Ascending aorta (tissue), 2 donors: ENCODE results near the gene FOXL3. TPM values are rescaled to one million over a fixed set of nuclear protein-coding genes. Genes with fewer than 3 reads are reported as not detected.

Experiments used
- DNase-seq, 2 donors: peaks; one replicate each; pipeline ENCODE4 v3.0.0-alpha.2; 2019; ENCODE audit warnings: low spot score in 2 of 2
- H3K27ac ChIP-seq, 2 donors: fragments of 200-600 bp; sonication (generic); one replicate each; pipeline ENCODE4 v1.5.1; 2016 to 2017; ENCODE audit warnings: mild to moderate bottlenecking in 1 of 2
- H3K27me3 ChIP-seq: fragments of 200-600 bp; sonication (generic); one replicate; pipeline ENCODE4 v1.5.1; 2017
- H3K36me3 ChIP-seq, 2 donors: fragments of 200-600 bp; sonication (generic); one replicate each; pipeline ENCODE4 v1.5.1; 2016
- H3K4me1 ChIP-seq, 2 donors: fragments of 200-600 bp; sonication (generic); one replicate each; pipeline ENCODE4 v1.5.1; 2016 to 2017; ENCODE audit warnings: mild to moderate bottlenecking in 1 of 2
- H3K4me3 ChIP-seq, 2 donors: fragments of 200-600 bp; sonication (generic); one replicate each; pipeline ENCODE4 v1.5.1; 2016 to 2017; ENCODE audit warnings: mild to moderate bottlenecking in 1 of 2
- H3K9me3 ChIP-seq, 2 donors: fragments of 200-600 bp; sonication (generic); one replicate each; pipeline ENCODE4 v1.5.1; 2016
- intact Hi-C: fragments of 100-400 bp; cut with DNase I; formaldehyde crosslinking; loops from one replicate; pipeline ENCODE4 v1.15.1; 2023
- total RNA-seq: library from RNA; depleted of rRNA; stranded (reverse); fragments of >200 nt; gene quantifications from one replicate; pipeline ENCODE4 v1.1.0, GENCODE V29; 2016
- TF ChIP-seq, protein P1 (sequence below), 3 experiments: fragments of 200-600 bp in 2 of 3; fragments of 450-650 bp in 1 of 3; sonication (generic) in 2 of 3; IDR thresholded peaks; one replicate each; pipeline ENCODE4 v1.5.1; 2016 to 2019; ENCODE audit warnings: antibody characterized with exemption in 3 of 3, mild to moderate bottlenecking in 1 of 3, moderate library complexity in 1 of 3

FOXL3 gene
- total RNA-seq, 1 donor from 2014 or later = not detected

- H3K27me3 ChIP-seq = no peaks in the 10 kb centered on the region
- H3K36me3 ChIP-seq = no peaks in the 10 kb centered on the region
- no peaks in the 10 kb centered on the region for H3K9me3 ChIP-seq
- intact Hi-C loops = no loop called here
- H3K4me3 ChIP-seq = no peak overlapping the region
- DNase-seq = peak in 1 of 2 donors; percentile 42
- TF ChIP-seq, protein P1, sequence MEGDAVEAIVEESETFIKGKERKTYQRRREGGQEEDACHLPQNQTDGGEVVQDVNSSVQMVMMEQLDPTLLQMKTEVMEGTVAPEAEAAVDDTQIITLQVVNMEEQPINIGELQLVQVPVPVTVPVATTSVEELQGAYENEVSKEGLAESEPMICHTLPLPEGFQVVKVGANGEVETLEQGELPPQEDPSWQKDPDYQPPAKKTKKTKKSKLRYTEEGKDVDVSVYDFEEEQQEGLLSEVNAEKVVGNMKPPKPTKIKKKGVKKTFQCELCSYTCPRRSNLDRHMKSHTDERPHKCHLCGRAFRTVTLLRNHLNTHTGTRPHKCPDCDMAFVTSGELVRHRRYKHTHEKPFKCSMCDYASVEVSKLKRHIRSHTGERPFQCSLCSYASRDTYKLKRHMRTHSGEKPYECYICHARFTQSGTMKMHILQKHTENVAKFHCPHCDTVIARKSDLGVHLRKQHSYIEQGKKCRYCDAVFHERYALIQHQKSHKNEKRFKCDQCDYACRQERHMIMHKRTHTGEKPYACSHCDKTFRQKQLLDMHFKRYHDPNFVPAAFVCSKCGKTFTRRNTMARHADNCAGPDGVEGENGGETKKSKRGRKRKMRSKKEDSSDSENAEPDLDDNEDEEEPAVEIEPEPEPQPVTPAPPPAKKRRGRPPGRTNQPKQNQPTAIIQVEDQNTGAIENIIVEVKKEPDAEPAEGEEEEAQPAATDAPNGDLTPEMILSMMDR (IDR thresholded peaks at IDR 0.05) = no peak
- H3K27ac ChIP-seq = no peak overlapping the region
- H3K4me1 ChIP-seq = no peaks in the 10 kb centered on the region
These were observed 8.4 kb downstream of the FOXL3 start for GRCh38 chr7:298375-298702.

DNA sequence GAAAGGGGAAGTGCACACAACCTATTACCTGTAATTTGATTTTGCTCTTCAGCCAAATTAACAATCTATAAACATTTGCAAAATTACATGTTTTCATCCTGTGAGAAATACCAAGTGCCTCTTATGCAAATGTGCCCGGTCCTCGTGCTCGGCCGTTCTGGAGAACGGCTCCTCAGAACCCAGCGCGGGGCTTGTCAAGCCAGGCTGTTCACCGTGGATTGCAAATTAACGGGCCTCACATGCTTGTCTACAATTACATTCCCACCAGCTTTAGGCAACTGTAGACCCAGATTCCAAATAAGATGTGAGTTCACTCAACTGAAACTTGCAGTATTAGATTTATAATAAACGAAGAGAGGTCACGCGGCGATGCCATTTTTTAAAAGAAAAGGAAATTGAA is 8.8 kb downstream of the FOXL3 start:
- TF ChIP-seq, protein P1 (IDR thresholded peaks at IDR 0.05) = no peak
- Histone ChIP-seq H3K4me3 (no peak overlapping the region), H3K4me1 (no peaks in the 10 kb centered on the region), H3K27ac (no peak overlapping the region), H3K36me3 (no peaks in the 10 kb centered on the region), H3K9me3 (no peaks in the 10 kb centered on the region), H3K27me3 (no peaks in the 10 kb centered on the region)
- intact Hi-C loops = no loop called here
- DNase-seq = no peak

DNA sequence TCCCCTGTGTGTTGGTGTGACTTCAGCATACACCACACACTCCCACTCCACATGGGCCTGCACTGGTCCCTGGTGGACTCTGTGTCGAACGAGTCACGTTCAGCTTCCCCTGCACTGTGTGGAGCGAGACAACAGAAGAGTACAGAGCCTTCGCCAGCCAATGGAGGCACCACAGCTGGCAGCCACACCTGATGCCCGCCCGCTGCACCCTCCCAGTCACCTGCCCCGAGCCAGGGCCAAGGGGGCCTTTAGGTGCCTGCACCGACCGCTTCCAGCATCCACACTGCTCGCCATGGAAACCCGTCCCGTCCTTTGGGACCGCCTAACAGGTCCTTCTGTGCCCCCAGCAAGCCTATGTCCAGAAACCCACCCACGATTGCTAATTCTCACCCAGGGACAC is 9.2 kb downstream of the FOXL3 start:
- intact Hi-C loops = no loop called here
- TF ChIP-seq, protein P1 (IDR thresholded peaks at IDR 0.05) = no peak
- DNase-seq = peak in 1 of 2 donors; percentile 51

GRCh38 chr7:299628-300027 is 9.7 kb downstream of the FOXL3 start:
- no peaks in the 10 kb centered on the region for H3K27me3 ChIP-seq
- TF ChIP-seq, protein P1 (IDR thresholded peaks at IDR 0.05) = no peak
- H3K4me1 ChIP-seq = no peaks in the 10 kb centered on the region
- no peak overlapping the region for H3K27ac ChIP-seq
- no peaks in the 10 kb centered on the region for H3K9me3 ChIP-seq
- DNase-seq = no peak
- intact Hi-C loops = no loop called here
- H3K36me3 ChIP-seq = no peaks in the 10 kb centered on the region
- H3K4me3 ChIP-seq = no peak overlapping the region

More for the DNA sequence above, 9.2 kb downstream of the FOXL3 start:
- H3K4me3 ChIP-seq = no peak overlapping the region
- no peaks in the 10 kb centered on the region for H3K27me3 ChIP-seq
- no peaks in the 10 kb centered on the region for H3K4me1 ChIP-seq
- H3K27ac ChIP-seq = no peak overlapping the region
- no peaks in the 10 kb centered on the region for H3K36me3 ChIP-seq
- no peaks in the 10 kb centered on the region for H3K9me3 ChIP-seq

- Histone ChIP-seq H3K27ac (no peak overlapping the region), H3K27me3 (no peaks in the 10 kb centered on the region), H3K9me3 (no peaks in the 10 kb centered on the region), H3K4me1 (no peaks in the 10 kb centered on the region), H3K4me3 (no peak overlapping the region), H3K36me3 (no peaks in the 10 kb centered on the region)
- TF ChIP-seq, protein P1 (IDR thresholded peaks at IDR 0.05) = no peak
- intact Hi-C loops = no loop called here
- no peak for DNase-seq
These were observed 10.1 kb downstream of the FOXL3 start for GRCh38 chr7:300048-300447.
